ENCODE measurements around the gene BTBD9.
"Not testable (repeated sequence)": the region's sequence is repeated elsewhere in the genome, so short reads cannot be mapped to it uniquely, and the experiment has no call there.

Gene BTBD9

GRCh38 chr6:38648629-38649028 lies 8.9 kb upstream of the BTBD9 start:
- no peak for DNase-seq

GRCh38 chr6:38646166-38646878 lies 6.6 kb upstream of the BTBD9 start:
- DNase-seq = no peak

GRCh38 chr6:38644951-38645350 lies 5.2 kb upstream of the BTBD9 start:
- DNase-seq = no peak

- DNase-seq = no peak
These were observed 634 bp upstream of the BTBD9 start for GRCh38 chr6:38640216-38640909.

- DNase-seq = peak; percentile 57 to 65
These were observed 710 bp downstream of the BTBD9 start for GRCh38 chr6:38638941-38639497.

GRCh38 chr6:38637756-38638155 lies 2.0 kb downstream of the BTBD9 start:
- no peak for DNase-seq

GRCh38 chr6:38636027-38636426 lies 3.7 kb downstream of the BTBD9 start:
- no peak for DNase-seq

- DNase-seq = no peak
These were observed 5.2 kb downstream of the BTBD9 start for GRCh38 chr6:38634518-38634917.

- DNase-seq = no peak
These were observed 7.2 kb downstream of the BTBD9 start for GRCh38 chr6:38632490-38632889.

GRCh38 chr6:38631186-38631783 lies 8.4 kb downstream of the BTBD9 start:
- no peak for DNase-seq

GRCh38 chr6:38625217-38625616 lies 14.5 kb downstream of the BTBD9 start:
- DNase-seq = no peak

GRCh38 chr6:38619342-38619741 lies 20.4 kb downstream of the BTBD9 start:
- not testable (repeated sequence) for DNase-seq

GRCh38 chr6:38618301-38618700 lies 21.4 kb downstream of the BTBD9 start:
- DNase-seq = not testable (repeated sequence)

GRCh38 chr6:38617856-38618255 lies 21.9 kb downstream of the BTBD9 start:
- no peak for DNase-seq

- no peak for DNase-seq
These were observed 27.4 kb downstream of the BTBD9 start for GRCh38 chr6:38612143-38612965.

- DNase-seq = no peak
These were observed 29.6 kb downstream of the BTBD9 start for GRCh38 chr6:38610050-38610625.

- no peak for DNase-seq
These were observed 35.0 kb downstream of the BTBD9 start for GRCh38 chr6:38604700-38605099.

- DNase-seq = no peak
These were observed 35.8 kb downstream of the BTBD9 start for GRCh38 chr6:38603966-38604365.

- no peak for DNase-seq
These were observed 36.2 kb downstream of the BTBD9 start for GRCh38 chr6:38603496-38603895.

GRCh38 chr6:38599966-38600550 lies 39.7 kb downstream of the BTBD9 start:
- DNase-seq = no peak

- DNase-seq = no peak
These were observed 40.5 kb downstream of the BTBD9 start for GRCh38 chr6:38599261-38599660.

GRCh38 chr6:38593998-38594665 lies 45.6 kb downstream of the BTBD9 start:
- no peak for DNase-seq
